ENCODE measurements around the gene TRPC3.

The TRPC3 gene

GRCh38 chr4:121876070-121876469 lies 75.8 kb downstream of the TRPC3 start:
- Mint-ChIP-seq H3K36me3 (no peaks in the 10 kb centered on the region), H3K27ac (no peak overlapping the region), H3K4me1 (peaks cover 2% of the 10 kb centered on the region), H3K9me3 (no peaks in the 10 kb centered on the region), H3K27me3 (peaks cover 44% of the 10 kb centered on the region), H3K4me3 (no peak overlapping the region)
- DNase-seq, result no peak
- CTCF ChIA-PET, result no interaction called here

GRCh38 chr4:121875652-121876051 lies 76.2 kb downstream of the TRPC3 start:
- peaks cover 41% of the 10 kb centered on the region for H3K27me3 Mint-ChIP-seq
- no peak overlapping the region for H3K4me3 Mint-ChIP-seq
- CTCF ChIA-PET, result no interaction called here
- H3K36me3 Mint-ChIP-seq, result no peaks in the 10 kb centered on the region
- H3K4me1 Mint-ChIP-seq, result peaks cover 6% of the 10 kb centered on the region
- no peak overlapping the region for H3K27ac Mint-ChIP-seq
- H3K9me3 Mint-ChIP-seq, result no peaks in the 10 kb centered on the region
- DNase-seq, result no peak

- CTCF ChIA-PET, result interaction anchor here (0.6 kb wide), 1 partner anchor 778 kb away, joined by 4 read pairs; no protein-coding TSS in a partner anchor
- Mint-ChIP-seq H3K27ac (no peak overlapping the region), H3K4me3 (no peak overlapping the region), H3K36me3 (no peaks in the 10 kb centered on the region), H3K9me3 (no peaks in the 10 kb centered on the region), H3K27me3 (peaks cover 48% of the 10 kb centered on the region), H3K4me1 (peaks cover 22% of the 10 kb centered on the region)
- no peak for DNase-seq
These were observed 78.3 kb downstream of the TRPC3 start for GRCh38 chr4:121873604-121874003.

- CTCF ChIA-PET, result interaction anchor here (1.2 to 1.8 kb wide), 4 partner anchors 28 to 708 kb away, joined by 4 to 6 read pairs (median 5); no protein-coding TSS in a partner anchor
- H3K4me3 Mint-ChIP-seq, result peak within 1 kb of the TSS; percentile 94
- peaks cover 23% of the 10 kb centered on the region for H3K4me1 Mint-ChIP-seq
These were observed 81.7 kb downstream of the TRPC3 start, which contains the start of gene BBS7 for GRCh38 chr4:121869841-121870822. Gene BBS7 (minus strand): TSS chr4:121870474. CDS start chr4:121870313, 161 bp downstream.

GRCh38 chr4:121863799-121864198 lies 88.1 kb downstream of the TRPC3 start:
- CTCF ChIA-PET, result no interaction called here
- Mint-ChIP-seq H3K36me3 (peaks cover 23% of the 10 kb centered on the region), H3K27ac (no peak overlapping the region), H3K4me1 (peaks cover 4% of the 10 kb centered on the region), H3K4me3 (no peak overlapping the region), H3K9me3 (no peaks in the 10 kb centered on the region), H3K27me3 (no peaks in the 10 kb centered on the region)
- no peak for DNase-seq

More at GRCh38 chr4:121869841-121870822, 81.7 kb downstream of the TRPC3 start, which contains the start of gene BBS7:
- H3K9me3 Mint-ChIP-seq, result no peaks in the 10 kb centered on the region
- H3K27ac Mint-ChIP-seq, result peak within 1 kb of the TSS; percentile 87
- H3K27me3 Mint-ChIP-seq, result peaks cover 32% of the 10 kb centered on the region
- peaks cover 19% of the 10 kb centered on the region for H3K36me3 Mint-ChIP-seq
- peak; percentile 99 for DNase-seq

- CTCF ChIA-PET, result interaction anchor here (0.7 kb wide), 1 partner anchor 606 kb away, joined by 3 read pairs; no protein-coding TSS in a partner anchor
- DNase-seq, result no peak
- no peaks in the 10 kb centered on the region for H3K27me3 Mint-ChIP-seq
- H3K4me1 Mint-ChIP-seq, result peaks cover 2% of the 10 kb centered on the region
- H3K27ac Mint-ChIP-seq, result no peak overlapping the region
- H3K9me3 Mint-ChIP-seq, result no peaks in the 10 kb centered on the region
- peaks cover 14% of the 10 kb centered on the region for H3K36me3 Mint-ChIP-seq
- no peak overlapping the region for H3K4me3 Mint-ChIP-seq
These were observed 90.4 kb downstream of the TRPC3 start for GRCh38 chr4:121861426-121861825.

- H3K27me3 Mint-ChIP-seq, result no peaks in the 10 kb centered on the region
- no peak for DNase-seq
- peaks cover 4% of the 10 kb centered on the region for H3K36me3 Mint-ChIP-seq
- no peak overlapping the region for H3K4me3 Mint-ChIP-seq
- no peaks in the 10 kb centered on the region for H3K9me3 Mint-ChIP-seq
- CTCF ChIA-PET, result no interaction called here
- no peak overlapping the region for H3K27ac Mint-ChIP-seq
- peaks cover 2% of the 10 kb centered on the region for H3K4me1 Mint-ChIP-seq
These were observed 91.7 kb downstream of the TRPC3 start for GRCh38 chr4:121860121-121860520.

GRCh38 chr4:121851354-121851753 lies 100.5 kb downstream of the TRPC3 start:
- Mint-ChIP-seq H3K27ac (no peak overlapping the region), H3K9me3 (no peaks in the 10 kb centered on the region), H3K27me3 (no peaks in the 10 kb centered on the region), H3K36me3 (peaks cover 5% of the 10 kb centered on the region), H3K4me3 (no peak overlapping the region), H3K4me1 (no peaks in the 10 kb centered on the region)
- DNase-seq, result no peak
- CTCF ChIA-PET, result no interaction called here

GRCh38 chr4:121846662-121847061 lies 105.2 kb downstream of the TRPC3 start:
- H3K4me3 Mint-ChIP-seq, result no peak overlapping the region
- H3K4me1 Mint-ChIP-seq, result no peaks in the 10 kb centered on the region
- H3K9me3 Mint-ChIP-seq, result no peaks in the 10 kb centered on the region
- DNase-seq, result no peak
- H3K27me3 Mint-ChIP-seq, result no peaks in the 10 kb centered on the region
- H3K36me3 Mint-ChIP-seq, result peaks cover 12% of the 10 kb centered on the region
- CTCF ChIA-PET, result no interaction called here
- no peak overlapping the region for H3K27ac Mint-ChIP-seq

- CTCF ChIA-PET, result no interaction called here
- Mint-ChIP-seq H3K27ac (no peak overlapping the region), H3K4me3 (no peak overlapping the region), H3K4me1 (no peaks in the 10 kb centered on the region), H3K9me3 (no peaks in the 10 kb centered on the region), H3K36me3 (peaks cover 15% of the 10 kb centered on the region), H3K27me3 (no peaks in the 10 kb centered on the region)
- DNase-seq, result no peak
These were observed 109.0 kb downstream of the TRPC3 start for GRCh38 chr4:121842862-121843261.

- Mint-ChIP-seq H3K9me3 (no peaks in the 10 kb centered on the region), H3K27ac (no peak overlapping the region), H3K4me1 (no peaks in the 10 kb centered on the region), H3K27me3 (no peaks in the 10 kb centered on the region), H3K36me3 (peaks cover 15% of the 10 kb centered on the region), H3K4me3 (no peak overlapping the region)
- DNase-seq, result no peak
- CTCF ChIA-PET, result no interaction called here
These were observed 113.7 kb downstream of the TRPC3 start for GRCh38 chr4:121838136-121838535.

- no peak overlapping the region for H3K27ac Mint-ChIP-seq
- H3K27me3 Mint-ChIP-seq, result no peaks in the 10 kb centered on the region
- no peak for DNase-seq
- no peaks in the 10 kb centered on the region for H3K9me3 Mint-ChIP-seq
- H3K36me3 Mint-ChIP-seq, result peaks cover 6% of the 10 kb centered on the region
- no peak overlapping the region for H3K4me3 Mint-ChIP-seq
- peaks cover 2% of the 10 kb centered on the region for H3K4me1 Mint-ChIP-seq
- CTCF ChIA-PET, result no interaction called here
These were observed 122.3 kb downstream of the TRPC3 start for GRCh38 chr4:121829511-121829910.
